Peyer's patch (tissue), 4 donors: ENCODE results near the gene MGLL. TPM values are rescaled to one million over a fixed set of nuclear protein-coding genes. Genes with fewer than 3 reads are reported as not detected.
A peak's percentile ranks its signal among the peaks of the same experiment; 100 is the strongest.

ENCODE experiments used
- DNase-seq, 3 donors: peaks; one replicate each; pipeline ENCODE4 v3.0.0-alpha.2; 2017 to 2019
- H3K27ac ChIP-seq, 4 donors: fragments of 200-600 bp; sonication (generic); one replicate each; pipeline ENCODE4 v1.5.1; 2016 to 2019
- H3K27me3 ChIP-seq, 2 donors: fragments of 200-600 bp; sonication (generic); one replicate each; pipeline ENCODE4 v1.5.1; 2019
- H3K36me3 ChIP-seq, 3 donors: fragments of 200-600 bp; sonication (generic); one replicate each; pipeline ENCODE4 v1.5.1; 2016 to 2019
- H3K4me1 ChIP-seq, 4 donors: fragments of 200-600 bp; sonication (generic); one replicate each; pipeline ENCODE4 v1.5.1; 2016 to 2019
- H3K4me3 ChIP-seq, 4 donors: fragments of 200-600 bp; sonication (generic); 1 replicate in 3 of 4; 2 replicates in 1 of 4; pipeline ENCODE4 v1.5.1; 2016 to 2019; ENCODE audit warnings: mild to moderate bottlenecking in 1 of 4
- H3K9me3 ChIP-seq, 4 donors: fragments of 200-600 bp; sonication (generic); one replicate each; pipeline ENCODE4 v1.5.1; 2016 to 2019; ENCODE audit warnings: mild to moderate bottlenecking in 1 of 4
- CTCF ChIP-seq, 6 experiments: fragments of 450-650 bp in 4 of 6; fragments of 200-600 bp in 2 of 6; sonication (generic) in 1 of 6; IDR thresholded peaks; one replicate each; pipeline ENCODE4 v1.5.1; 2017 to 2019; ENCODE audit warnings: antibody characterized with exemption in 6 of 6, mild to moderate bottlenecking in 3 of 6, moderate library complexity in 1 of 6
- POLR2A ChIP-seq, 2 donors: fragments of 450-650 bp; IDR thresholded peaks; one replicate each; pipeline ENCODE4 v1.5.1; 2017; ENCODE audit warnings: antibody characterized with exemption in 2 of 2, mild to moderate bottlenecking in 2 of 2, moderate library complexity in 2 of 2
- total RNA-seq, 4 donors: library from RNA; depleted of rRNA; stranded (reverse); fragments of >200 nt; gene quantifications; one replicate each; pipeline ENCODE4 v1.1.0, GENCODE V29; 2016

MGLL gene
- total RNA-seq, 4 donors from 2014 or later: 56.1 to 180 (median 143) TPM

- TF ChIP-seq CTCF (IDR thresholded peaks at IDR 0.05) (no peak), POLR2A (IDR thresholded peaks at IDR 0.05) (no peak)
- Histone ChIP-seq H3K9me3 (no peaks in the 10 kb centered on the region), H3K4me3 (no peak overlapping the region), H3K27ac (peak overlapping the region in 1 of 4 donors; percentile 26), H3K4me1 (peaks cover 0 to 35% (median under 1%) of the 10 kb centered on the region in 4 donors), H3K36me3 (no peaks in the 10 kb centered on the region), H3K27me3 (no peaks in the 10 kb centered on the region)
- DNase-seq: peak in 1 of 3 donors; percentile 18
Measured at GRCh38 chr3:127743351-127744252, 78.7 kb downstream of the MGLL start.

DNA sequence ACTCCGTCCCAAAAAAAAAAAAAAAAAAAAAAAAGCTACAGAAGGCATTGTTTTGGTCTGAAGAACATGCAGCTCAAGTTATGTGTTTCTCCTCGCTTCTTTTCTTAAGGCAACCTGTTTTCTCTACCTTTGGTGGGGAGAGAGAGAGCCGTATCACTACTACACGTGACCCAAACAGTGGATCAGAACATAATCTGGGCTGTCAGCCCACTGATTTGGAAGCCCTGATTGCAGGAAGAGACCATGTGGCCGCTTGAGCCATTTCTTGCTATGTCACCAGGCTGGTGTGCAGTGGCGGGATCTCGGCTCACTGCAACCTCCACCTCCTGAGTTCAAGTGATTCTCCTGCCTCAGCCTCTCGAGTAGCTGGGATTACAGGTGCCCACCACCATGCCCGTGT lies 79.7 kb downstream of the MGLL start:
- Histone ChIP-seq H3K27me3 (no peaks in the 10 kb centered on the region), H3K4me1 (peaks cover 0 to 35% (median 3%) of the 10 kb centered on the region in 4 donors), H3K27ac (no peak overlapping the region), H3K4me3 (no peak overlapping the region), H3K36me3 (no peaks in the 10 kb centered on the region), H3K9me3 (no peaks in the 10 kb centered on the region)
- TF ChIP-seq CTCF (IDR thresholded peaks at IDR 0.05): no peak
- TF ChIP-seq POLR2A (IDR thresholded peaks at IDR 0.05): no peak
- DNase-seq: no peak

GRCh38 chr3:127741690-127742089 lies 80.6 kb downstream of the MGLL start:
- Histone ChIP-seq H3K27ac (no peak overlapping the region), H3K4me1 (peaks cover 0 to 35% (median 3%) of the 10 kb centered on the region in 4 donors), H3K4me3 (no peak overlapping the region), H3K36me3 (no peaks in the 10 kb centered on the region), H3K9me3 (no peaks in the 10 kb centered on the region), H3K27me3 (no peaks in the 10 kb centered on the region)
- no peak for TF ChIP-seq CTCF (IDR thresholded peaks at IDR 0.05)
- no peak for DNase-seq

DNA sequence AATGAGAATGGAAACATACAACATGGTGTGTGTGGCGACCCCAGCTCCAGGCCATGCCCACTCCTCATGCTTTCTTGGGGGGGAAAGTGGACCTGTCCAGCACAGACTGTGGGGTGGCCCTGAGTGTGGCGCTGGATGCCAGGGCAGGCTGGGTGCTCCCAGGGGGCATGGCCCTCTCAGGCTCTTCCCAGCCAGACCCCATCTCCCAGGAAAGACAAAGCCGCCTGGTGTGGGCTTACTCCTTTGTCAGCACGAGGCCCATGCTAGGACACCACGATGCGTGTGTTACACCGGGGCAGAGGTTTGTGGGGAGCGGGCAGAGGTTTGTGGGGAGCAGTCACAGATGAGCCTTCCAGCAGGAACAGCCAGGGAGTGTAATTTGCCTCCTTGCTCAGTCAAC lies 81.1 kb downstream of the MGLL start:
- Histone ChIP-seq H3K9me3 (no peaks in the 10 kb centered on the region), H3K4me3 (no peak overlapping the region), H3K36me3 (no peaks in the 10 kb centered on the region), H3K27ac (no peak overlapping the region), H3K27me3 (no peaks in the 10 kb centered on the region), H3K4me1 (peaks cover 0 to 31% (median 3%) of the 10 kb centered on the region in 4 donors)
- peak in 1 of 3 donors; percentile 22 for DNase-seq
- TF ChIP-seq CTCF (IDR thresholded peaks at IDR 0.05): no peak
- no peak for TF ChIP-seq POLR2A (IDR thresholded peaks at IDR 0.05)

DNA sequence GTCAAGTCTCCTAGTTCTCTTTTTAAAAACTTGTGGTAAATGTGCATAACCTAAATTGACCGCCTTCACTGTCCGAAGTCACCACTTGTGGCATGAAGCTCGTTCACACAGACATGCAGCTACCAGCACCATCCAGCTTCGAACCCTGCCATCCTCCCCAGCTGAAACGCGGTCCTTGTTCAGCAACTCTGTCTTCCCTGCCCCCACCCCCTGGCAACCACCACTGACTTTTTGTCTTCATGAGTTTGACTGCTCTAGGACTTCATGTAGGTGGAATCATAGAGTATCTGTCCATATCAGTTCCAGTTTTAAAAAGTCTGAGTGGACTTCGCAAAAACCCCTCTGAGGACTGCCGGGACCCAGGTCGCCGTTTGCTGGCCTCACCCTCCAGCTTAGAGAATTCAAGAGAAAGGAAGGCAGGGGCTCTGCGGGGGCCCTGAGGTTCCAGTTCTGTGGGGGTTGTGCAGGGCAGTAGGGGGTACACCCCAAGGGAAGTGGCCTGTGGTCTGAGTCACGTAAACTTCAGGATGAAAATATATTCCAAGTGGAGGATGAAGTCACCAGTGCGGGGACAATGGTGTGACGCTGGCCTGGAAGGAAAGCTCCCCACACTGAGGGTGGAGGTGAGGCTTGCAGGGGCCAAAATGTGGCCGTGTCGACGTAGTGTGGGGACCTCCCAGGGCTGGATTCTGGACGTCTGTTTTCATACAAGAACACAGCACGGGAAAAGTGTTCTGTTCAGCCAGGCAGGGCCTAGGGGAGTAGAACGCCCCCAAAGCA lies 82.0 kb downstream of the MGLL start:
- Histone ChIP-seq H3K9me3 (no peaks in the 10 kb centered on the region), H3K4me1 (peaks cover 3 to 27% (median 5%) of the 10 kb centered on the region in 4 donors), H3K27me3 (no peaks in the 10 kb centered on the region), H3K36me3 (no peaks in the 10 kb centered on the region), H3K4me3 (no peak overlapping the region), H3K27ac (peak overlapping the region in 1 of 4 donors; percentile 33)
- peak in 1 of 3 donors; percentile 30 for DNase-seq
- TF ChIP-seq POLR2A (IDR thresholded peaks at IDR 0.05) (no peak), CTCF (IDR thresholded peaks at IDR 0.05) (no peak)
